K562 (cell line): Measurements from ENCODE around the gene CNPPD1. TPM values are rescaled to one million over a fixed set of nuclear protein-coding genes. Genes with fewer than 3 reads are reported as not detected.

Experiments used
- ATF1 ChIP-seq, 2 experiments: fragments of 450-650 bp in 1 of 2; IDR thresholded peaks; 2 replicates each; pipeline ENCODE4 v1.6.1; 2016; ENCODE audit warnings: missing compliant biosample characterization in 1 of 2, missing genetic modification characterization in 1 of 2
- CBFA2T2 ChIP-seq: fragments of 450-650 bp; conservative IDR thresholded peaks from 2 replicates; pipeline ENCODE4 v1.6.1; 2017; ENCODE audit warnings: mild to moderate bottlenecking
- CBX8 ChIP-seq: fragments of 200-600 bp; sonication (generic); IDR thresholded peaks from 2 replicates; pipeline ENCODE4 v1.6.1; 2012; ENCODE audit warnings: borderline replicate concordance, mixed run types, low read depth, mild to moderate bottlenecking, moderate library complexity, mixed read lengths, low read length, control low read depth, inconsistent platforms; ENCODE audit not compliant: poor library complexity, severe bottlenecking; ENCODE audit errors: extremely low read depth
- CSDE1 ChIP-seq, 2 experiments: fragments of 450-650 bp; IDR thresholded peaks; 2 replicates each; pipeline ENCODE4 v1.6.1; 2016; ENCODE audit warnings: mild to moderate bottlenecking in 1 of 2
- CTBP1 ChIP-seq: fragments of 450-650 bp; IDR thresholded peaks from 2 replicates; pipeline ENCODE4 v1.6.1; 2016; ENCODE audit warnings: borderline replicate concordance
- DLX4 ChIP-seq: fragments of 250-450 bp; sonication (Bioruptor Pico); IDR thresholded peaks from 2 replicates; pipeline ENCODE4 v1.6.1; 2021; ENCODE audit warnings: mild to moderate bottlenecking
- ELK3 ChIP-seq: fragments of 450-650 bp; formaldehyde crosslinking; IDR thresholded peaks from 2 replicates; pipeline ENCODE4 v1.4.0; 2020; ENCODE audit warnings: mild to moderate bottlenecking
- FOXA3 ChIP-seq, 2 experiments: fragments of 450-650 bp in 1 of 2; sonication (generic) in 1 of 2; formaldehyde crosslinking; IDR thresholded peaks in 1 of 2; conservative IDR thresholded peaks in 1 of 2; 2 replicates each; pipeline versions ENCODE4 v1.4.0 to v1.8.0; 2020 to 2022; ENCODE audit warnings: mild to moderate bottlenecking in 2 of 2, missing genetic modification reagents in 1 of 2
- HDAC1 ChIP-seq, 2 experiments: fragments of 450-650 bp; IDR thresholded peaks; 2 replicates each; pipeline ENCODE4 v1.6.1; 2016 to 2017; ENCODE audit warnings: inconsistent platforms in 1 of 2, mild to moderate bottlenecking in 1 of 2, moderate library complexity in 1 of 2
- HDAC2 ChIP-seq: fragments of 450-650 bp; IDR thresholded peaks from 2 replicates; pipeline ENCODE4 v1.6.1; 2016; ENCODE audit warnings: mild to moderate bottlenecking
- HNRNPH1 ChIP-seq: fragments of 200-400 bp; formaldehyde crosslinking; optimal IDR thresholded peaks from 2 replicates; pipeline ENCODE3; 2017; ENCODE audit warnings: low read depth, mild to moderate bottlenecking, low read length, moderate library complexity
- MEF2D ChIP-seq: conservative IDR thresholded peaks from 2 replicates; pipeline ENCODE4 v1.6.1; 2016; ENCODE audit warnings: low read depth, missing genetic modification characterization, missing compliant biosample characterization
- MTA3 ChIP-seq: fragments of 450-650 bp; formaldehyde crosslinking; IDR thresholded peaks from 2 replicates; pipeline ENCODE4 v1.6.1; 2017; ENCODE audit warnings: mild to moderate bottlenecking, borderline replicate concordance
- MXI1 ChIP-seq: IDR thresholded peaks from 2 replicates; pipeline ENCODE4 v1.6.1; 2011; ENCODE audit warnings: low read depth, mild to moderate bottlenecking, improper control_type of control experiment, low read length
- NR3C1 ChIP-seq: sonication (generic); formaldehyde crosslinking; IDR thresholded peaks from 2 replicates; pipeline ENCODE4 v1.8.1; 2022; ENCODE audit warnings: missing genetic modification reagents
- PCBP1 ChIP-seq: fragments of 200-400 bp; formaldehyde crosslinking; IDR thresholded peaks from 2 replicates; pipeline ENCODE4 v1.6.1; 2018; ENCODE audit warnings: mild to moderate bottlenecking, low read depth, low read length; ENCODE audit not compliant: poor library complexity, severe bottlenecking
- PHB2 ChIP-seq: fragments of 450-650 bp; IDR thresholded peaks from 2 replicates; pipeline ENCODE4 v1.6.1; 2017; ENCODE audit warnings: low read depth
- PHF21A ChIP-seq: fragments of 450-650 bp; IDR thresholded peaks from 2 replicates; pipeline ENCODE4 v1.6.1; 2017; ENCODE audit warnings: low read depth, borderline replicate concordance
- SAFB2 ChIP-seq: fragments of 200-400 bp; formaldehyde crosslinking; IDR thresholded peaks from 2 replicates; pipeline ENCODE4 v1.6.1; 2018; ENCODE audit warnings: borderline replicate concordance, low read length, low read depth, moderate library complexity; ENCODE audit not compliant: severe bottlenecking
- TBL1XR1 ChIP-seq, 2 experiments: IDR thresholded peaks; 2 replicates each; pipeline ENCODE4 v1.6.1; 2012; ENCODE audit warnings: improper control_type of control experiment in 2 of 2, low read length in 2 of 2, mild to moderate bottlenecking in 1 of 2
- USF2 ChIP-seq: sonication (generic); formaldehyde crosslinking; IDR thresholded peaks from 2 replicates; pipeline ENCODE4 v1.5.0; 2020; ENCODE audit warnings: missing genetic modification reagents
- ZNF212 ChIP-seq: fragments of 450-650 bp; formaldehyde crosslinking; IDR thresholded peaks from 2 replicates; pipeline ENCODE4 v1.4.0; 2020; ENCODE audit warnings: mild to moderate bottlenecking
- ZNF408 ChIP-seq: fragments of 250-450 bp; sonication (Bioruptor Pico); IDR thresholded peaks from 2 replicates; pipeline ENCODE4 v1.4.0; 2020; ENCODE audit warnings: low read depth, mild to moderate bottlenecking, moderate library complexity
- ZNF431 ChIP-seq: sonication (generic); formaldehyde crosslinking; IDR thresholded peaks from 2 replicates; pipeline ENCODE4 v1.8.0; 2022; ENCODE audit warnings: mild to moderate bottlenecking, missing genetic modification reagents
- polyA plus RNA-seq, 8 experiments: library from polyadenylated mRNA; depleted of rRNA in 4 of 8; stranded (reverse) in 5 of 8; unstranded in 3 of 8; fragments of >200 nt; fragmentation: Nextera tagmentation in 2 of 8; fragmentation: Illumina TruSeq in 1 of 8; extraction: Ambion mirVana in 2 of 8; extraction: Trizol in 1 of 8; gene quantifications; 2 replicates each; pipeline versions ENCODE4 v1.2.1 to v1.2.3, GENCODE V29; 2011 to 2014; ENCODE audit warnings: inconsistent platforms in 1 of 8, missing spikeins in 1 of 8
- total RNA-seq, 7 experiments: library from RNA; depleted of rRNA in 6 of 7; stranded (reverse); fragments of >200 nt in 6 of 7; fragmentation: Illumina TruSeq in 2 of 7; extraction: Trizol in 2 of 7; gene quantifications; 2 replicates each; pipeline versions ENCODE4 v1.2.1 to v1.2.3, GENCODE V29; 2011 to 2021; ENCODE audit warnings: low replicate concordance in 1 of 7
- TF ChIP-seq, protein P1 (sequence below): sonication (generic); formaldehyde crosslinking; IDR thresholded peaks from 2 replicates; pipeline ENCODE4 v1.8.0; 2022; ENCODE audit warnings: mild to moderate bottlenecking, low read depth, missing genetic modification reagents

The CNPPD1 gene
- total and polyA plus RNA-seq, 9 of the 15 experiments (the other 6 are each of a cell fraction or from before 2014, with no cell fraction given) = 9.9 to 53.5 (median 27.0) TPM

GRCh38 chr2:219218732-219219701 lies 42.3 kb upstream of the CNPPD1 start, which contains the start of gene ABCB6 (continued):
- TF ChIP-seq ELK3 (CRISPR knock-in tag) (no peak), ATF1 (CRISPR knock-in tag; IDR thresholded peaks at IDR 0.05) (no peak), ATF1 (tag; IDR thresholded peaks at IDR 0.05) (peak; percentile 62; the same call in 1 of the 2 replicates), CSDE1 (IDR thresholded peaks at IDR 0.05) (no peak), ZNF408 (CRISPR knock-in tag) (no peak), CTBP1 (peak; percentile 33; the same call in 1 of the 2 replicates), PHF21A (no peak), ZNF212 (CRISPR knock-in tag) (no peak), MEF2D (tag) (no peak), HNRNPH1 (no peak), USF2 (peak; percentile 97), ZNF431 (CRISPR knock-in tag) (no peak), SAFB2 (no peak), TBL1XR1 (IDR thresholded peaks at IDR 0.05; ENCODE audit: low read length in 2 of 2) (no peak), MTA3 (peak; percentile 74), CBX8 (no peak), NR3C1 (CRISPR knock-in tag) (no peak), MXI1 (0 out of 2 replicates have a peak, but pooled peaks have one; percentile 16), HDAC2 (no peak), HDAC1 (IDR thresholded peaks at IDR 0.05) (no peak; a peak in 1 of 4 replicates), PCBP1 (peak; percentile 25), DLX4 (CRISPR knock-in tag) (no peak), FOXA3 (CRISPR knock-in tag; conservative IDR thresholded peaks at IDR 0.05 in 1 of 2, IDR thresholded peaks at IDR 0.05 in 1 of 2) (0 out of 4 replicates have a peak, but pooled peaks of 1 of the 2 experiments have one; percentile 38), CBFA2T2 (peak; percentile 76), PHB2 (no peak)
- TF ChIP-seq, protein P1, sequence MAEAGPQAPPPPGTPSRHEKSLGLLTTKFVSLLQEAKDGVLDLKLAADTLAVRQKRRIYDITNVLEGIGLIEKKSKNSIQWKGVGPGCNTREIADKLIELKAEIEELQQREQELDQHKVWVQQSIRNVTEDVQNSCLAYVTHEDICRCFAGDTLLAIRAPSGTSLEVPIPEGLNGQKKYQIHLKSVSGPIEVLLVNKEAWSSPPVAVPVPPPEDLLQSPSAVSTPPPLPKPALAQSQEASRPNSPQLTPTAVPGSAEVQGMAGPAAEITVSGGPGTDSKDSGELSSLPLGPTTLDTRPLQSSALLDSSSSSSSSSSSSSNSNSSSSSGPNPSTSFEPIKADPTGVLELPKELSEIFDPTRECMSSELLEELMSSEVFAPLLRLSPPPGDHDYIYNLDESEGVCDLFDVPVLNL (CRISPR knock-in tag) = 0 out of 2 replicates have a peak, but pooled peaks have one; percentile 77
